ENCODE data around the gene ZCCHC18.
A peak's percentile ranks its signal among the peaks of the same experiment; 100 is the strongest.
"Not testable (repeated sequence)": the region's sequence is repeated elsewhere in the genome, so short reads cannot be mapped to it uniquely, and the experiment has no call there.

The ZCCHC18 gene

DNA sequence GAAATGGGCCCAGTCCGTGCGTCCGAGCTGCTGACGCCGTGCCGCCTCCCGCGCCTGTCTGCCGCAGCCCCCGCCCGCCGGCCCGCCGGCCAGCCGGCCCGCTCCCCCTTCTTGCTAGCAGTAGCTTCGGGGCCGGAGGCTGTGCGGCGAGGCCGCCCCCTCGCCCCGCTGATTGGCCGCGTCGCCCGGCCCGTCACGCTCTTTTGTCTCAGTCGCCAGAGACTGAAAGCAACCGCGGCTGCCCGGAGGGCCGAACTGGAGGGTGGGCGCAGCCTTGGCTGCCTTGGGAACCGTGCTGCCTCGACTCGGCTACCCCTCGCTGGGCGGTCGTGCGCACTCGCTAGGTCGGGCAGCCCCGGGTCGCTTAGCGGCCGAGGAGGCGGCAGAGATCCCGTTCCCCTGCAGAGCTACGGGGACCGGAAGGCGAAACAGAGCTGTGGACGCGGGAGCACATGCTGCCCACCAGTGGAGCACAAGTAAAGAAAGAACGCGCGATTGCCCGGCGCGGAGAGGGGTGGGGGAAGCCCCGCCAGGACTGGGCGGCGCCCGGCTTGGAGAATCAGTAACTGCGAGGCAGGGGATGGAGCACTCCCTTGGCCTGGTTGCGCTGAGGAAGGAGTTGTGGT lies at the start of gene ZCCHC18:
Gene ZCCHC18 (plus strand): TSS at position 198 of the 626 bp plus-strand sequence. CDS start 1,589 bp downstream, outside the sequence.
- DNase-seq: peak; percentile 45

DNA sequence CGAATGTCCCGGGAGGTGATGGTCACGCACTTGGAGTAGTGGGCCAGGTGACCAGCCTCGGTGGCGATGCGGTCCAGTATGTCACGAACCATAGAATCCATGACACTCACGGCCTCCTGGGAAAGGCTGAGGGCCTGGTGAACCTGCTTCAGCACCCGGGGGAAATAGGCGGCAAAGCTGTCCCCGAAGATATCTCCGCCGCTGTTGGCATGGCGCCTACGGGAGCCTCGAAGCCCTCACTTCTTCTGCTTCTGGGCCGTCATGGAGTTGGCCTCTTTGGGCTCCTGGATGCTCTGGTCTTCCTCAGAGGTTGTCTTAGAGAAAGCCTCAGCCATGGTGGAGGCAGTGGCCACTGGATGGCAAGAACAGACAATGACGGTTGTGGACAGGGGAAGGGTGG lies 49.7 kb upstream of the ZCCHC18 start:
- not testable (repeated sequence) for DNase-seq

DNA sequence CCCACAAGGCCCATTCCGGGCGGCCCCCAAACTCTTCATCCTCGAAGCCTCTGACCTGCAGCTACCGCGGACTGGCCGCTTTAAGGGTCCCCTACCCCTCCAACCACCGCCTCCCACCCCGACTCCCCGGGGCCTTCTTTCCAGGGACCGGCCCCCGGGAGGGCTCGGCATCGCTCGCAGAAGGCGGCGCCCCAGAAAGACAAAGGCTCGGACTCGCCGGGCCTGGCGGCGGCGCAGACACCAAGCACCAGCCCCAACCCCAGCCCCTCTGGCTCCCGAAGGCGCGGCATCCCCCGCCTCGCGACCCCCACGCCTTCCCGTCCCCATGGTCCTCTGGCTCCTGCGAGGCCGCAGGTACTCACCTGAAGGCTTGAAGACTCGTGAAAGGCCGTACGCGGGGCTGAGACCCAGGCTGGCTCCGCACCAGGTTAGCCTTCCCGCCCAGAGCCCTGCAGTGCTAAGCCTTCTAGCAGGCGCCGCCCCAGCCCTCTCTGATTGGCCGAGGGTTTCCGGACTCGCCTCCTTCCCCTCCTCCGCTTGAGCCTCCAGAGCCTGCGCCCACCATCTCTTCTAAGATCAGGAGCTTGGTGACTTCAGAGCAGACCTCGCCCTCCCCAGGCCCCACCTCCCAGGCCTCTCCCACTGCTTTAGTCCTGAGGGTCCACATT lies 36.4 kb upstream of the ZCCHC18 start, which contains the start of gene TMSB15C:
Gene TMSB15C (minus strand): TSS at position 459 of the 668 bp plus-strand sequence.
- DNase-seq: not testable (repeated sequence)

DNA sequence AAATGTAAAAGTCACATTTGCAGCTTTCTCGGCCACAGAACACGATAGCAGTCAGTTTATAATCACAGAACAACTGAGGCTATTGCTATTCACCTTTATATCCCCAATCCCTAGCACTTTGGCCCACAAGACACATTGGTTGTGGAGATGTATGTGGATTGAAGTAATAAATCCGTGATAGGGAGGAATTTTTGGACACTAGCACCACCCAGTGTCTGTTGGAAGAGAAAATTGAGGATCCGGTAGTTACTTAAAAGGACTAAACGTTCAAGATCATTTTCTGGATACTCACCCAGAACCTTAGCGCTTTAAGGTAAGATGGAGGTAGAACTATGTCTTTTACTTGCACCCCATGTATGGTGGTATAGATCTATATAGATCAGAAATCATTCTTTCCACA lies 34.5 kb upstream of the ZCCHC18 start:
- DNase-seq: not testable (repeated sequence)

DNA sequence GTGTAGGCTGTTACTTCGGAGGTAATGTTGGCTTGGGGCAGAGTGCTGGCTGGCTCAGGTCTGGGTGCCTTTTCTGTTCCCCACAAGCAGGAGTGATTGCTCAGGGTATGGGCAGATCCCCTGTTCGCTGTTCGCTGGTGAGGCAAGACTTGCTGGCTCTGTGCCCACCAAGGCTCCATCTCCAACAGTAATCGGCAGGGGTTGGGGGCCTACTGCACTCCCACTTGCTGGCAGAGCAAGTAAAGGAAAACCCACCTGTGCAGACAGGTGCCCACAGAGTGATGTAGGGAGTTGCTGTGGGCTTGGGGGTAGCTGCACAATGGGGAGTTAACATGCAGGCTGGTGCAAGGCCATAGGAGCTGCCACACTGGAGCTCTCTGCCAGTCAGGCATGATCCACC lies 28.3 kb upstream of the ZCCHC18 start:
- DNase-seq: no peak

DNA sequence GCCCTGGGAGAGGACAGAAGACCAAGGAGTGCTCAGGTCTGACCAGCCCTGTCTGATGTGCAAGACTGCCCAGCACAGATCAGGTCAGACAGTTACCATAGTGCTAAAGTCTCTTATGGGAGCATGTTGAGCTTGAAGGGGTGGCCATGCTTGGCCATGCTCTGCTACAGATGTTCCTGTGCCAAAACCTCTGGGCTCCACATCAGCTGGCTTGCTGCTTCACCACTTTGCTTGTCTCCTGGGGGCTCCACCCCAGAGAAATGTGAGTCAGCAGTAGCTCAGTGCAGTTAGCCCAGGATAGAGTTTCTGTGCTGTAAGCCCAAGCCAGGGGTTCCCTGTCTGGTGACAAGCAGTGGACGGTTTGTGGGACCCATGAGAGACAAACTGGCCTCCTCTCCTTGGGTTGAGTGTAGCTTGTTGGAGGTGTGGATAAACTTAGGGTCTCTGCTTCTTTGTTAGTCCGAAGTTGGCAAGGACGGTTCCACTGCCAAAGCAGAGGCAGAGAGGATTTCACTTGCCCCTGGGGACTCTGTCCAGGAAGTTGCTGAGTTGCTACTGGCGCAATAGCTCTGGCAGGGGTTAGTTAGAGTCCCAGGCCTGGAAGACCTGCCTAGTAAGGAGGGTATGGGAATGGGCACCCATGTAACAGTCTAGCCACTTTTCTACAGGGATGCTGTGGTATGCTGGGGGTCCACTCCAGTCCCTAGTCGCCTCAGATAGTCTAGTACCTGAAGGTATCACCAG lies 27.6 kb upstream of the ZCCHC18 start:
- no peak for DNase-seq

DNA sequence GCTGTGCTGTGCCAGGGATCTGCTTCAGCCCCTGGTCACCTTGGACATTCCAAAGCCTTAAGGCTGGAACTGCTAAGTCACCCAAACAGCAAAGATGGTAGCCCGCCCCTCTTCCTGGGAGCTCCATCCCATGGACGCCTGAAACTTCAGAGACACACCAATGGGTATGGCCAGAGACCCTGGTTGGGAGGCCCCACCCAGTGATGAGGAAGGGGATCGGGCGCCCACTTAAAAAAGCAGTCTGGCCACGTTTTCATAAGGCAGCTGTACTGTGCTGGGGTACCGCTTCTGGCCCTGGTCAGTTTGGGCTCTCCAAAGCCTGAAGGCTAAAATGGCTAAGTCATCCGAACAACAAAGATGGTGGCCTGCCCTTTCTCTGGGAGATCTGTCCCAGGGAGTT lies 26.8 kb upstream of the ZCCHC18 start:
- DNase-seq: no peak

DNA sequence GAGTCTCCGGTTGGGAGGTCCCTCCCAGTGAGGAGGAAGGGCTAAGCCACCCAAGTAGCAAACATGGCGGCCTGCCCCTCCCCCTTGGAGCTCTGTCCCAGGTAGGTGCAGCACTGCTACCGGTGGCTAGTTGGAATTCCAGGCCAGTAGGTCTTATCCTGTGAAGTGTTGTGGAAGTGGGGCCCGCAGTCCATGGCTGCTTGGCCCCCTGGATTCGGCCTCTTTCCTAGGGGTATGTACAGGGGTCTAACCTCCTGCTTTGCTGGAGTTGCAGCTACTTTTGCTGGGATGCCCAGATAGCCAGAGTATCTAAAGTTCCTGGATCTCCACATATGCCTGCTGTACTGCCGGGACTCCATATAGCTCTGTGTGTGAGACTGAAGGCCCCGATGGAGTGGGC lies 26.4 kb upstream of the ZCCHC18 start:
- DNase-seq: no peak

DNA sequence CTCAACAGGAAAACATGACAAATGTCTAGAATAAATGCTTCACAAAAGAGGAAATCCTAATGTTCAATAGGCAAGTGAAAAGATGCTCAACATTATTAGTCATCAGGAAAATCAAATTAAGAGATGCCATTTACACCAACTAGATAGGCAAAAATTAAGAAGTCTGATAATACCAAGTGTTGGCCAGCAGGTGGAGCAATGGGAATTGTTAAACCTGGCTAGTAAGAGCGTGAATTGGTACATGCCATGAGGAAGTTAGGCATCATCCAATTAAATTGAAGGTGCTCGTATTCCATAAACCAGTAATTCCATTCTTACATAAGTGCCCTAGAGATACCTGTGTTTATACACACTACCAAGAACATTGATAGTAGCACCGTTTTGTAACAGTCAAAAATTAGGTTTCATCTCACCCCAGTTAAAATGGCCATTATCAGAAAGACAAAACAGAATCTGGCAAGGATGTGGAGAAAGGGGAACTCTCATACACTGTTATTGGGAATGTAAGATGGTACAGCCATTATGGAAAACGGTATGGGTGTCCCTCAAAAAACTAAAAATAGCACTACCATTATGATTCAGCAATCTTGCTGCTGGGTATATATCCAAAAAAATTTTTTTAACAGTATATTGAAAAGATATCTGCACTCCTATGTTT lies 14.0 kb upstream of the ZCCHC18 start:
- peak; percentile 72 for DNase-seq

DNA sequence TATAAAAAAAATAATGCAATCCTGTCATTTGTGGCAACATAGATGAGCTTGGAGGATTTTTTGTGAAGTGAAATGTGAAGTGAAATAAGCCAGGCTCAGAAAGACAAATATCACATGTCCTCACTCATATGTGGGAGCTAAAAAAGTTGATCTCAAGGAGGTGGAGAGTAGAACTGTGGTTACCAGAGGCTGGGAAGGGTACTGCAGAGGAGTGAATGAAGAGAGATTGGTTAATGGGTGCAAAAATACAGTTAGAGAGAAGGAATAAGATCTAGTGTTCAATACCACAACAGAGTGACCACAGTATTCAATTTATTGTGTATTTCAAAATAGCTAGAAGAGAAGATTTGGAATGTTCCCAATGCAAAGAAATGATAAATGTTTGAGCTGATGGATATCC lies 13.4 kb upstream of the ZCCHC18 start:
- DNase-seq: no peak

DNA sequence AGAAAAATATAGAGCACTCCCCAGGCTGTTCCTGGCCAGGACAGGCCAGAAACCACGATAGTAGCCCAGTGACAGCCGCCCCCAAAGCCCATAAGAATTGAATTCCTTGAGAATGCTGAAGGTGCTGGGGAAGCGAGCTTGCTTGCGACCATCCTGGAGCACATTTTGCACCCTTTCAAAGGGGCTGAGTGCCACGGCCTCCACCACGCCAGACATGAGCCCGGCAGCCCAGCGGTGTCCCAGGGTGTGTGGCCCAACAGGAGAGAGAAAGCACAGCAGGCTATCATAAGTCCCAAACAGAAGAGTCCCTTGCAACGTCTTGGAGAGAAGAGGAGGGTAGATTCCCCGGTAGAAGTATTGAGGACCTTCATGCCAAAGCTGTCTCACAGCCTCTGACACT lies 7.6 kb upstream of the ZCCHC18 start:
- no peak for DNase-seq

DNA sequence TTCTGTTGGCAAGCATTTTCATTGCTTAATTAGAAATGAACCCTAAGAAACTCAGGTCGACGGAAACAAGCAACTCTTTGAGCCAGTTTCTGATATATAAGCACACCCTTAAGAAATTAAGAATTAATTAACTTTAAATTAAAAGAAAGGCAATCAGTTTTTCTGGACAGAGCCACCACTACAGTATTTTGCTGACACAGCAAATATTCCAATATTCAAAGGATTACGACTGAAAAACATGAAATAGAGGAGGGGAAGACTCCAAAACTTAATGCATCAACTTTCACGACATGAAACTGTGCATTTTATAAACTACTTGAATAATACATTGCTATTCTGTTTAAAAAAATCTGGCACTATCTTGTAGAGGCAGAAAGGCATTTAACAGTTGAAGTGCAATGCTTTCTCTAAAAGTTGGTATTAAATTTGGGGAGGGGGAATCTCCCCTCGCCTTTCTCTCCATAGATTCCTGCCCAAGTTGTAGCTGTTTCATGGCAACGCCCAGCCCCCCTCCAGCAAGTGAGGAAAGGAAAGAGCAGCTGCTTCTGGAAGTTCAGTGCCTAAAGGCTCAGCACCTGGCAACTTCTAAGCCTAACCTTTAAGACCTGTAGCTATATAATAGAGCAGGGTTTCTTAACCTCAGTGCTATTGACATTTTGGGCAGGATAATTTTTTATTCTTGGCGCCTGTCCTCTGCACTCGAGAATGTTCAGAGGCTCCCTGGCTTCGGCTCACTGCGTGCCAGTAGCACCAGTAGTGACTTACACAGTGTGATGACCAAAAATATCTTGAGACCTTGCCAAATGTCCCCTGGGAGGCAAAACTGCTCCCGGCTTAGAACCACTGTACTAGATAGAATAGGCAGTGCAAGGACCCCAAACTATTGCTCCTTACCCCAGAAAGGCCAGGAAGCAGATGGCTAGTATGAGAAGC lies 6.7 kb upstream of the ZCCHC18 start:
- no peak for DNase-seq

DNA sequence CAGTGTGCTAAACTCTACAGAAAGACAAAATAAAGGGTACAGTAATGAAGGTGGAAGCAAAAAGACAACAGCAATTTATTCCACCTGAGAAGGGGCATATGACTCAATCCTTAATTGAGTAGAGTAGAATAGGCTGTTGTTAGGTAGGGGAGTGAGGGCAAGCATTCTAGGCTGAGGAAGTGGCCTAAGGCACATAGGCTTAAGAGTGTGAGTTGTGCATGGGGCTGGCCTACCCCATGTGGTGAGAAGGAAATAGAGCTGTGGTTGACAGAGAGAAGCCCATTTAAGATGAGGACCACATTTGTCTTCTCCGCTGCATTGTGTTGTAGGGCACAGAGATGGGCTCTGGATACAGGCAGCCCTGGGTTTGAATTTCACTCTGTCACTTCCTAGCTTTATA lies 3.4 kb upstream of the ZCCHC18 start:
- DNase-seq: peak; percentile 9

DNA sequence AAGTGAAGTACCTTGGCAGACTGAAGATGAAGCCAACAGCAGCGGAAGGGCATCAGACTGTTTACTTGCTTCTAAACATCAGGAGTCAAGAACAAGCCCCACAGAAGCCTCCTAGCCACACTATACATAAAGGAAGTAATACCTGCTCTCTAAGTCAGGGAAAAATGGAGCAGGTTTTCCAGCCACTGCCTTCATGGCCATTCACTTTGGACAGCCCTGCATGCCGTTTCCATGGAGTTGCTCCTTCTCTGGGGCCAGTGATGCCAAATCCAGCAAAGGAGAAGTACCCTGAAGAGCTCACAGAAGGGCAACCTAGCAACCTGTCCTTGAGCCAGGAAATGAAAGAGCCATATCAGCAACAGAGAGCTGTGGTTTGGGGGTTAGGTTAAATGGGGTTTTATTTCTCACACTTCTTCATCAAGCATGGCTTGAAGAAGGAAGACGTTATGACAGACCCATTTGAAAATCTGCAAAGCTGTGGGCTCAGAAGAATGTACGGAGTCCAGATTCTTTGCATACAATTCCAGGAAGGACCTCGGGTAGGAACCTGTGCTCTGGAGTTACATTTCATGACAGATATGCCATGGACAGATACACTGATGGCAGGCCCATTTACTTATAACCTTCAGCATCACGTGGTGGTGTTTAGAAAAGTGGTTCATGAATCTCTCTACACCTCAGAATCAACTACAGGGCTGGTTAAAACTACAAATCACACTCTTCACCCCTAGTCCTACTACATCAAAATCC lies 1.7 kb upstream of the ZCCHC18 start:
- DNase-seq: peak; percentile 42

DNA sequence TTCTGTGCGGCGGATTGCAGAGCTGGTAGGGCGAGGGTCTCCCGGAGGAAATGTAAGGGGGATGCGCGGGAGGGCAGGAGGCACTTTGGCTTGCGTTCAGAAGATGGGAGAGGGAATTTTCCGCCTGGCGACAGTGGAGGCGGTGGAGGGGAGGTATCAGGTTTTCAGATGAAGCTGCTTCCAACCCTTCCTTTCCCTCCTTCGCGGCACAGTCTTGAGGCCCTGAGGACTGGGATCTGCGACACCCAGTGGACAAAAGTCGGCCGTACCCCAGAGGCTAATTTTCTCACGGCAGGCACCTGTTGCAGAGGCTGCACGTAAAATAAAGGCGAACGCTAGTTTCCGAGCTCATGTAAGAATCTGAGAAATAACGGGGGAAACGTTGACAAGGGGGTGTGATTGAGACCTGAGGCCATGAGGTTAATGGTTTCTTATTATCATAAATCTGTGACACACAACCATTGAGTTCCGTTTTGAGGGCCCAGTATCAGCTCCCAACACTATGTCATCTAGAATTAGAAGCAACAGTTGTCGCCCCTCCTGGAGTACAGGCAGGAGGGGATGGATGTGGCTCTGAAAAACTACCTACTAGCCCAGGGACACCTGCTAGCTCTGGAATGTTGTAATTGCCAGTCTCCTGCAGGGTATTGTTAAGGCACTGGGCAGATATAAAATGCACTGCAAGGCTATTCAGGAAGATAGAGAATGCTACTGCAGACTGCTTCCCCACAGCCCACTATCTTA lies 1.1 kb downstream of the ZCCHC18 start:
- peak; percentile 64 for DNase-seq

DNA sequence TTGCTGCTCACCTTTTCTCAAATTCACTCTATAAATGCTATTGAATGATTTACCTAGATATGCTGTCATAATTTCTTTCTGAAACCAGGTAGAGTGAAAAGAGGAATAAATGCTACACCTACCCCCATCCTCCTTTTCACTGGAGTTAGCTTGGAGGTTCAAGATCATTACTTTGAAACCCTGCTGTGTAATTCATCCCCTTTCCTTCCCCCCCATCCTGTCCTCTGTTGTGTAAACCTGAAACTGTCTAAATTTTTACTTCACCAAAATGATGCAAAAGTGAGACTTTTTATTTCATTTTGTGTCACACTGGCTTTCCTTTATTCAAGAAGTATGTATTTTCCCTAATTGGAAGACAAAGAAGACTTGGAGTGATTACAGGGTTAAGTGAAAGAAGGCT lies 5.4 kb downstream of the ZCCHC18 start:
- no peak for DNase-seq

DNA sequence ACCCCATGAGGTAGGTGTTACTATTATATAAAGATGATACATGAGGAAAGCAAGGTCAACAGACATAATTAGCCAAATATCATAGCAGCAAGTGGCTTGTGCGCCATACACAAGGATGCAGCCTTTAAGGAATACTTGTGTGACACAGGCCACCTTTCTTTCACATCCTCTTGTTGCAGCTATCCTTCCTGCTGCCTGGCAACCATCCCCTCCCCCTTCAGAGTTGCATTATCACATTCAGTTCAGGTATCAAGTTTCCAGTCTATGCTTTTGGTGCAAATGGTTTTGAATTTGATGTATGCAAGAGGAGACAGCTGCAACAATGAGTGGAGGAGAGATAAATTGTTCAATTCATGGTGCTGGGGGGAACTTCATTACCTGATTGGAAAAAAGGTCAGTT lies 6.4 kb downstream of the ZCCHC18 start:
- no peak for DNase-seq

DNA sequence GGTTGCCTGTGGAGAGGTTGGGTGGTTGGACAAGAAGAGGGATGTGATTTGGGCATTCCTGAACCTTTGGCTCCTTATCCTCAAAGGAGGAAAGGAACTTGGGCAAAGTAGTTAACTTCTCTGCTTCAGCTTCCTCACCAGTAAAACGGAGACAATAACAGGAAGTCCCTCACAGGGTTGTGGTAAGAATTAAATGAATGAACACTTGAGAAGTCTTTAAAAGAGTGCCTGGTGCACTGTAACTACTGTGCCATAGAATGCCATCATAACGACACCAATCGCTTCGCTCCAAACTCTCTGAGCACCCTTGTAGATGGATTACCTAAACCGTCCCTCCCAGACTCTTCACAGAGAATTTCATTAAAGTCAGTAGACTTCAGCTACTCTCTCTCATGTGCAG lies 10.5 kb downstream of the ZCCHC18 start:
- peak; percentile 28 for DNase-seq

DNA sequence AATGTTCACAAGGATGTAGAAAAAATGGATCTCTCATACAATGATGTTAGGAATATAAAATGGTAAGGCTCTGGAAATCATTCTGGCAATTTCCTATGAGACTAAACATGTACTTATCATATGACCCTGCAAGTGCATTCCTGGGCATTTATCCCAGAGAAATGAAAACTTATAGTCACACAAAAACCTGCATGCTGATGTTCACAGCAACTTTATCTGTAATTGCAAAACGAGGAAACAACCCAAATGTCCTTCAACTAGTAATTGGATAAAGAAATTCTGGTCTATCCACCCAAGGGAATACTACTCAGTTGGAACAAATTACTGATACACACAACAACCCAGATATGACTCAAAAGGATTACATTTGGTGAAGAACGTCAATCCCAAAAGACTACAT lies 14.5 kb downstream of the ZCCHC18 start:
- no peak for DNase-seq

DNA sequence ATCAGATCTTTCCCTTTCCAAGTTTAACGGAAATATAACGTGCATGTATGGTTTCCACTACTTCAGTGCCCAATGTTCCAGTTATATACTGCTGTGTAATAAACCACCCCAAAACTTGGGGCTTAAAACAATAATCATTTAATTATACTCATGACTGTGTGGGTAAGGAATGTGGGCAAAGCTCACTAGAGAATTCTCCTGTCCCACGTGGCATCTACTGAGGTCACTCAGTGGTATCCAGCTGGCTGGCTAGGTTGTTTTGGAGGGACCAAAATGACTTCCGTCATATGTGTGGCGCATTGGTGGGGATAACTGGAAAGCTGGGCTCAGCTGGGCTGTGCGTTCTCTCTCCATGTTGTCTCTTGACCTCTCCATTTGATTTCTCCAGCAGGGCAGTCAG lies 18.5 kb downstream of the ZCCHC18 start:
- no peak for DNase-seq
